ENCODE data around the gene CCT8L2. TPM values are rescaled to one million over a fixed set of nuclear protein-coding genes. Genes with fewer than 3 reads are reported as not detected.
"Not testable (repeated sequence)": the region's sequence is repeated elsewhere in the genome, so short reads cannot be mapped to it uniquely, and the experiment has no call there.

CCT8L2 gene
- total RNA-seq, 1 experiment from 2014 or later = not detected

DNA sequence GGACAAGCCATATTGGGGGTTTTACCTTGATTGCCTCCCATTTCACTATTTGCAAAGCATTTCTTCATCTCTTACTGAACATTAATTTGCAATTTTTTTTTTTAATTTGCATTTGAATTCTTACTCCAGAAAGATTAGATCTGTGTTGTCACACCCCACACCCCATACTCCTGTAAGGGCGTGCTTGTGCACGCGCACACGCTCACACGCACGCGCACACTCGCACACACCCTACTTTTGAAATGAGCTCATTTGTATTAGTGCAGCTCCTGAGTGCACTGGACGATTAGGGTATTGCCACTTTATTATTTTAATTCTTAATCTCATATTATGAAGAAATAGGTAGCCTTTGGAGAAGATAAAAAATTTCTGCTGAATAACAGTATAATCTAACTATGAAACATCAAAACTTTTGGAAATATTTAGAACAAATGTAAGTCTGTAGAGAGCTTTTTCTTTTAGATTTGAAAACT is 11.2 kb upstream of the CCT8L2 start:
- H3K4me1 ChIP-seq (ENCODE audit: insufficient read depth, low read length, poor library complexity, severe bottlenecking); CTCF ChIA-PET; H3K27me3 ChIP-seq (replicated peaks; ENCODE audit: insufficient read depth, low read depth, low read length, poor library complexity); DNase-seq (ENCODE audit: low spot score); H3K27ac ChIP-seq (ENCODE audit: low read depth, low read length, poor library complexity, severe bottlenecking); POLR2A ChIA-PET (ENCODE audit: low non-redundant PET); BruUV-seq (replicated peaks); H3K36me3 ChIP-seq (ENCODE audit: insufficient read depth, low read length, poor library complexity, severe bottlenecking); H3K9me3 ChIP-seq (ENCODE audit: low read depth, low read length, poor library complexity, severe bottlenecking); H3K4me3 ChIP-seq (ENCODE audit: low read depth, low read length, poor library complexity, severe bottlenecking); intact Hi-C loops (cut with micrococcal nuclease; ENCODE audit: unreplicated experiment): not testable (repeated sequence)

DNA sequence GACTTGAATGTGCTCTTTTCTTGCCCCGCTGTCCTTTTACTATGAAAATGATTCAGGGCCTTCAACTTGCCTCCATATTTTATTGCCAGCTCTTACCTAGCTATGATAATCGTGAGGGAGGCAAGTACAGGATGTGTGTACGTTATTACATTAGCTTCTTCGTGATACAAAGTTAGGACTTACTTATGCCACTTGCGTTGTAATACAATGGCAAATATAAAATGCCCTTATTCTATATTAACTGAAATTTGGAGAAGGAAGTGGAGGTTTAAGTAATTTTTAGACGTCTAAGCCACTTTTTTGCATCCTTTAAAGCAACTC is 10.8 kb upstream of the CCT8L2 start:
- Histone ChIP-seq H3K36me3 (ENCODE audit: insufficient read depth, low read length, poor library complexity, severe bottlenecking) (no peaks in the 10 kb centered on the region), H3K27ac (ENCODE audit: low read depth, low read length, poor library complexity, severe bottlenecking) (no peak overlapping the region), H3K9me3 (ENCODE audit: low read depth, low read length, poor library complexity, severe bottlenecking) (no peaks in the 10 kb centered on the region), H3K27me3 (replicated peaks; ENCODE audit: insufficient read depth, low read depth, low read length, poor library complexity) (no peaks in the 10 kb centered on the region), H3K4me1 (ENCODE audit: insufficient read depth, low read length, poor library complexity, severe bottlenecking) (no peaks in the 10 kb centered on the region), H3K4me3 (ENCODE audit: low read depth, low read length, poor library complexity, severe bottlenecking) (no peak overlapping the region)
- CTCF ChIA-PET = no interaction called here
- POLR2A ChIA-PET (ENCODE audit: low non-redundant PET) = no interaction called here
- DNase-seq (ENCODE audit: low spot score) = no peak
- TF ChIP-seq, protein P1, sequence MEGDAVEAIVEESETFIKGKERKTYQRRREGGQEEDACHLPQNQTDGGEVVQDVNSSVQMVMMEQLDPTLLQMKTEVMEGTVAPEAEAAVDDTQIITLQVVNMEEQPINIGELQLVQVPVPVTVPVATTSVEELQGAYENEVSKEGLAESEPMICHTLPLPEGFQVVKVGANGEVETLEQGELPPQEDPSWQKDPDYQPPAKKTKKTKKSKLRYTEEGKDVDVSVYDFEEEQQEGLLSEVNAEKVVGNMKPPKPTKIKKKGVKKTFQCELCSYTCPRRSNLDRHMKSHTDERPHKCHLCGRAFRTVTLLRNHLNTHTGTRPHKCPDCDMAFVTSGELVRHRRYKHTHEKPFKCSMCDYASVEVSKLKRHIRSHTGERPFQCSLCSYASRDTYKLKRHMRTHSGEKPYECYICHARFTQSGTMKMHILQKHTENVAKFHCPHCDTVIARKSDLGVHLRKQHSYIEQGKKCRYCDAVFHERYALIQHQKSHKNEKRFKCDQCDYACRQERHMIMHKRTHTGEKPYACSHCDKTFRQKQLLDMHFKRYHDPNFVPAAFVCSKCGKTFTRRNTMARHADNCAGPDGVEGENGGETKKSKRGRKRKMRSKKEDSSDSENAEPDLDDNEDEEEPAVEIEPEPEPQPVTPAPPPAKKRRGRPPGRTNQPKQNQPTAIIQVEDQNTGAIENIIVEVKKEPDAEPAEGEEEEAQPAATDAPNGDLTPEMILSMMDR (conservative IDR thresholded peaks at IDR 0.05; ENCODE audit: low read depth, low read length) = no peak
- no peak for TF ChIP-seq EZH2 (IDR thresholded peaks at IDR 0.05; ENCODE audit: borderline replicate concordance, low read depth, low read length, poor library complexity, severe bottlenecking)
- intact Hi-C loops (cut with micrococcal nuclease; ENCODE audit: unreplicated experiment) = no loop called here
- BruUV-seq (replicated peaks) = no TSS peak

DNA sequence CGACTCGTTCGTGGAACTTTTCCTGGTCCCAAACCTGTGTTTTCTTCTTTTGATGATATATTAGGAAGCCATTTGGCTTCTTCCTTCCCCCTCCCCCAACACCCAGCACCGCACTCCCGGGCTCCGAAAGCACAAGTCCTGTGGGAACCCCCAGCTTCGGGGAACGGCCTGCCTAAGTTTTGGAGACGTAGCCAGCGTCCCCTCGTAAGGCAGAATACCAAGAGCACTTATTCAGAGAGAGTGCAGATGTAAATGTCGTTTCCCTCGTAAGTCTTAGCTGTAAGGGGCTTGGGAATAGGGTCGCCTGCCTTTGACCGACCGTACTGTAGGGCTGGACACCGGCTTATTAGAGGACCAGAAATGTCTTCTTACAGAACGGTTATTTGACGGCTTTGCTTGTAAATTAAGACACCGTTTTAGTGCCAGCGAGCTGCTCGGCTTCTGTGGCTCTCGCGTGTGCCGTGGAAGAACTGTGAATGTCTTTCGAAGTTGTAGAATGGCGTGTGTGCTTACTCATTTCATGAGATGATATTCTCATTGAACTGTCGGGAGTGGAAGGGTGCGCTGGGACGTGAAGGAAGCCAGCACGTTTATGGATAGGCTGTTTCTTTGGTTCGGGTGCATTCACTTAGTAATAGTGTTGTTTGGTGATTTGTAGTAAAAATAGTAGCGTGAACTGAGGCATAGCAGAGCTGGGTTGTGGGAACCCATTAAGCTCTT is 10.3 kb upstream of the CCT8L2 start:
- H3K27me3 ChIP-seq (replicated peaks; ENCODE audit: insufficient read depth, low read depth, low read length, poor library complexity); H3K9me3 ChIP-seq (ENCODE audit: low read depth, low read length, poor library complexity, severe bottlenecking); H3K4me1 ChIP-seq (ENCODE audit: insufficient read depth, low read length, poor library complexity, severe bottlenecking); H3K36me3 ChIP-seq (ENCODE audit: insufficient read depth, low read length, poor library complexity, severe bottlenecking); intact Hi-C loops (cut with micrococcal nuclease; ENCODE audit: unreplicated experiment); DNase-seq (ENCODE audit: low spot score); CTCF ChIA-PET; H3K27ac ChIP-seq (ENCODE audit: low read depth, low read length, poor library complexity, severe bottlenecking); POLR2A ChIA-PET (ENCODE audit: low non-redundant PET); BruUV-seq (replicated peaks); H3K4me3 ChIP-seq (ENCODE audit: low read depth, low read length, poor library complexity, severe bottlenecking): not testable (repeated sequence)

DNA sequence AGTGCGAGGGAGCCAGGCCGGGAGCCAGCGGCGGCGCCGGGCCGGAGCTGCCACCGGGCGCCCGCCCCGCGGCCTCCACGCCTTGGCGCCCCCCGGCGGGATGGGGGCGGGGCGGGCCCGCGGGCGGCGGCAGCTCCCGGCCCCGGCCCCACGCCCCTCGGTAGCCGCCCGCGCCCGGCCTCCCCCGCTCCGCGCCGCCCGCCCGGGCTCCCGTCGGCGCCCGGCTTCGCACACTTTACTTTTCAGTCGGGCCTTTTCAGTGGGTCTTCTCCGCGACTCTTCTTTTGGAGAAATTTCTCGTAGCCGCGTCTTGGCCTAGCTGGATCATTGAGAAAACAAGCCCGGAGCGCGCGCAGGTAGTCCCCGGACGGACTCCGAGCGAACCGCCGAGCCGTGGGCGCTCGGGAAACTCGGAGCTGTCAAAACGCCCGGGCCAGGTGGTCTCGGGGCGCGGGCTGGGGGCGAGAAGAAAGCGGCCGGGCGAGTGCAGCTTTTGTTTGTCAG is 9.7 kb upstream of the CCT8L2 start:
- H3K27ac ChIP-seq (ENCODE audit: low read depth, low read length, poor library complexity, severe bottlenecking); H3K4me3 ChIP-seq (ENCODE audit: low read depth, low read length, poor library complexity, severe bottlenecking); H3K27me3 ChIP-seq (replicated peaks; ENCODE audit: insufficient read depth, low read depth, low read length, poor library complexity); DNase-seq (ENCODE audit: low spot score); BruUV-seq (replicated peaks); H3K4me1 ChIP-seq (ENCODE audit: insufficient read depth, low read length, poor library complexity, severe bottlenecking); intact Hi-C loops (cut with micrococcal nuclease; ENCODE audit: unreplicated experiment); POLR2A ChIA-PET (ENCODE audit: low non-redundant PET); H3K9me3 ChIP-seq (ENCODE audit: low read depth, low read length, poor library complexity, severe bottlenecking); CTCF ChIA-PET; H3K36me3 ChIP-seq (ENCODE audit: insufficient read depth, low read length, poor library complexity, severe bottlenecking): not testable (repeated sequence)

All from A673 (cell line).